WTC11 (cell line): ENCODE results near the gene TFB2M.

Experiments used
- MAX ChIP-seq: sonication (generic); formaldehyde crosslinking; IDR thresholded peaks from 2 replicates; pipeline ENCODE4 v1.8.0; 2022; ENCODE audit warnings: mild to moderate bottlenecking, missing genetic modification reagents
- USF1 ChIP-seq: sonication (generic); formaldehyde crosslinking; IDR thresholded peaks from 2 replicates; pipeline ENCODE4 v1.8.0; 2022; ENCODE audit warnings: mild to moderate bottlenecking, missing genetic modification reagents
- ZMAT4 ChIP-seq: fragments of 250-450 bp; sonication (Bioruptor Pico); IDR thresholded peaks from 2 replicates; pipeline ENCODE4 v1.9.0; 2021; ENCODE audit warnings: mild to moderate bottlenecking
- ZNF121 ChIP-seq: sonication (generic); formaldehyde crosslinking; IDR thresholded peaks from 2 replicates; pipeline ENCODE4 v1.8.0; 2023; ENCODE audit warnings: missing genetic modification reagents
- ZNF671 ChIP-seq: fragments of 250-450 bp; sonication (Bioruptor Pico); IDR thresholded peaks from 2 replicates; pipeline ENCODE4 v1.8.0; 2021; ENCODE audit warnings: mild to moderate bottlenecking

GRCh38 chr1:246569248-246570238, 3.5 kb upstream of the TFB2M start:
- no peak for TF ChIP-seq MAX
- no peak for TF ChIP-seq ZMAT4 (CRISPR knock-in tag)
- TF ChIP-seq ZNF121 (CRISPR knock-in tag), result no peak
- no peak for TF ChIP-seq USF1 (CRISPR knock-in tag)
- no peak for TF ChIP-seq ZNF671
